Stimulated activated CD8-positive, alpha-beta memory T cell treated with anti-CD3 and anti-CD28 coated beads, Interleukin-12 subunit alpha, Interleukin-12 subunit beta, amount 100 ng/mL, for 1 hour (primary cell): ENCODE results near the gene KIR2DL3.
"Not testable (repeated sequence)": the region's sequence is repeated elsewhere in the genome, so short reads cannot be mapped to it uniquely, and the experiment has no call there.

Experiments used
- DNase-seq: peaks from one replicate; pipeline ENCODE4 v3.0.0-alpha.2; 2020; ENCODE audit warnings: low read depth

The KIR2DL3 gene

GRCh38 chr19:54744080-54744479 is 5.8 kb downstream of the KIR2DL3 start:
- DNase-seq = not testable (repeated sequence)

- not testable (repeated sequence) for DNase-seq
Observed at GRCh38 chr19:54747614-54748322, 9.5 kb downstream of the KIR2DL3 start.

GRCh38 chr19:54750276-54750675 is 12.0 kb downstream of the KIR2DL3 start:
- DNase-seq = not testable (repeated sequence)

- DNase-seq = not testable (repeated sequence)
Observed at GRCh38 chr19:54756204-54757110, 18.1 kb downstream of the KIR2DL3 start.

- not testable (repeated sequence) for DNase-seq
Observed at GRCh38 chr19:54758577-54758976, 20.3 kb downstream of the KIR2DL3 start.

- not testable (repeated sequence) for DNase-seq
Observed at GRCh38 chr19:54764219-54764618, 25.9 kb downstream of the KIR2DL3 start.

GRCh38 chr19:54766464-54766863 is 28.2 kb downstream of the KIR2DL3 start:
- not testable (repeated sequence) for DNase-seq

GRCh38 chr19:54769646-54770045 is 31.3 kb downstream of the KIR2DL3 start, which contains the start of gene KIR2DL1:
Gene KIR2DL1 (plus strand): TSS chr19:54769793. CDS start chr19:54769851, 58 bp downstream.
- DNase-seq = not testable (repeated sequence)

- not testable (repeated sequence) for DNase-seq
Observed at GRCh38 chr19:54770511-54770910, 32.2 kb downstream of the KIR2DL3 start.

GRCh38 chr19:54771018-54771960 is 33.0 kb downstream of the KIR2DL3 start:
- peak; percentile 1 for DNase-seq

GRCh38 chr19:54772666-54773065 is 34.4 kb downstream of the KIR2DL3 start:
- not testable (repeated sequence) for DNase-seq

GRCh38 chr19:54775095-54775815 is 36.9 kb downstream of the KIR2DL3 start:
- DNase-seq = not testable (repeated sequence)

- not testable (repeated sequence) for DNase-seq
Observed at GRCh38 chr19:54775830-54776229, 37.5 kb downstream of the KIR2DL3 start.

GRCh38 chr19:54777851-54778250 is 39.5 kb downstream of the KIR2DL3 start:
- not testable (repeated sequence) for DNase-seq

- DNase-seq = not testable (repeated sequence)
Observed at GRCh38 chr19:54778896-54779295, 40.6 kb downstream of the KIR2DL3 start.

GRCh38 chr19:54782916-54783315 is 44.6 kb downstream of the KIR2DL3 start:
- not testable (repeated sequence) for DNase-seq

- DNase-seq = not testable (repeated sequence)
Observed at GRCh38 chr19:54786091-54786723, 47.9 kb downstream of the KIR2DL3 start.

- not testable (repeated sequence) for DNase-seq
Observed at GRCh38 chr19:54788154-54788553, 49.8 kb downstream of the KIR2DL3 start.

GRCh38 chr19:54790711-54791110 is 52.4 kb downstream of the KIR2DL3 start:
- DNase-seq = no peak

- DNase-seq = no peak
Observed at GRCh38 chr19:54791476-54791875, 53.2 kb downstream of the KIR2DL3 start.
